ENCODE measurements around the gene TAF11L12. TPM values are rescaled to one million over a fixed set of nuclear protein-coding genes. Genes with fewer than 3 reads are reported as not detected.

Gene TAF11L12
- total RNA-seq, 1 donor from 2014 or later: not detected

Other genes with a start within 250 kb of the TAF11L12 start
- not detected for gene TAF11L2, start 112.2 kb upstream of the TAF11L12 start, total RNA-seq
- not detected for gene TAF11L3, start 92.0 kb upstream of the TAF11L12 start, total RNA-seq
- gene TAF11L4, start 88.6 kb upstream of the TAF11L12 start, total RNA-seq: not detected
- not detected for gene TAF11L5, start 85.2 kb upstream of the TAF11L12 start, total RNA-seq
- not detected for gene TAF11L6, start 81.7 kb upstream of the TAF11L12 start, total RNA-seq
- not detected for gene TAF11L7, start 24.6 kb upstream of the TAF11L12 start, total RNA-seq
- not detected for gene TAF11L8, start 19.4 kb upstream of the TAF11L12 start, total RNA-seq
- not detected for gene TAF11L9, start 16.0 kb upstream of the TAF11L12 start, total RNA-seq
- gene TAF11L10, start 12.6 kb upstream of the TAF11L12 start, total RNA-seq: not detected
- not detected for gene TAF11L11, start 6.2 kb upstream of the TAF11L12 start, total RNA-seq
- gene TAF11L13, start 21.7 kb downstream of the TAF11L12 start, total RNA-seq: not detected
- gene TAF11L14, start 24.1 kb downstream of the TAF11L12 start, total RNA-seq: not detected